ENCODE data around the gene CCDC27.

- TF ChIP-seq, protein P1, sequence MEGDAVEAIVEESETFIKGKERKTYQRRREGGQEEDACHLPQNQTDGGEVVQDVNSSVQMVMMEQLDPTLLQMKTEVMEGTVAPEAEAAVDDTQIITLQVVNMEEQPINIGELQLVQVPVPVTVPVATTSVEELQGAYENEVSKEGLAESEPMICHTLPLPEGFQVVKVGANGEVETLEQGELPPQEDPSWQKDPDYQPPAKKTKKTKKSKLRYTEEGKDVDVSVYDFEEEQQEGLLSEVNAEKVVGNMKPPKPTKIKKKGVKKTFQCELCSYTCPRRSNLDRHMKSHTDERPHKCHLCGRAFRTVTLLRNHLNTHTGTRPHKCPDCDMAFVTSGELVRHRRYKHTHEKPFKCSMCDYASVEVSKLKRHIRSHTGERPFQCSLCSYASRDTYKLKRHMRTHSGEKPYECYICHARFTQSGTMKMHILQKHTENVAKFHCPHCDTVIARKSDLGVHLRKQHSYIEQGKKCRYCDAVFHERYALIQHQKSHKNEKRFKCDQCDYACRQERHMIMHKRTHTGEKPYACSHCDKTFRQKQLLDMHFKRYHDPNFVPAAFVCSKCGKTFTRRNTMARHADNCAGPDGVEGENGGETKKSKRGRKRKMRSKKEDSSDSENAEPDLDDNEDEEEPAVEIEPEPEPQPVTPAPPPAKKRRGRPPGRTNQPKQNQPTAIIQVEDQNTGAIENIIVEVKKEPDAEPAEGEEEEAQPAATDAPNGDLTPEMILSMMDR (IDR thresholded peaks at IDR 0.05): no peak
- TF ChIP-seq EZH2 (IDR thresholded peaks at IDR 0.05; ENCODE audit: borderline replicate concordance, insufficient read depth, low read depth, low read length, poor library complexity, severe bottlenecking): no peak
Observed at GRCh38 chr1:3778590-3779264, 26.5 kb downstream of the CCDC27 start.
